Placental epithelial cell (primary cell): Measurements from ENCODE around the gene SLAMF1. TPM values are rescaled to one million over a fixed set of nuclear protein-coding genes. Genes with fewer than 3 reads are reported as not detected.

Experiments
- total RNA-seq: library from RNA; depleted of rRNA; stranded (reverse); fragments of >200 nt; gene quantifications from 2 replicates; pipeline ENCODE4 v1.2.3, GENCODE V29; 2012

SLAMF1 gene
- total RNA-seq: not detected in 2 replicates

DNA sequence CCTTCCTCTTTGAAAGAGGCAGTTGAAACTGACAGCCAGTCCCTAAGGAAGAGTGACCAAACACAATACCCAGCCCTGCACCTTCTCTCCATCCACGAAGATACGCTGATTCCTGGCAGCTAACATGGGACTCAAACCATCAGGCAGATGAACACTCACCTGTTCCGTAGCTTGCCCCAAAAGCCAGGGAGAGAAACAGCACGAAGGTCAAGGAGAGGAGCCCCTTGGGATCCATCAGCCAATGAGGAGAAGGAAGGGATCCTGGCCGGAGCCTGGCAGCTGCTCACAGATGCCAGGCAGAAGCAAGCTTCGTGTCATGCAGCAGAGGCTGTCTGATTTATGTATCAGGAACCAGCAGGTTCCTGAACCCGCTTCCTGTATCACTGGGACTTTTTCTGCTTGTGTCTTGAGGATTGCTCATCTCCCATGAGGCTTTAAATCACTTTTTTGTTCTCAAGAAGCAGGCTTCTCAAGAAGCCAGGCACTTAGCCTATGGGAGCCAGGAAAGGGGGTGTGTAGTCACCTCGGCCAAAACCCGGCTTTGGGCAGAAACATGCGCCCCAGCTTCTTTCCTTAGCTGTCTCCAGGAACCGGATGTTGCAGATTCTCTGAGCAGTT lies at the start of gene SLAMF1:
Gene SLAMF1 (minus strand): TSS at position 334 of the 618 bp plus-strand sequence. CDS start 99 bp downstream, at position 235.

GRCh38 chr1:160579216-160579701 lies 67.6 kb downstream of the SLAMF1 start, which contains the start of gene CD84:
TSS of gene CD84 (minus strand) at chr1:160579496. CDS start at chr1:160579437, 59 bp downstream.

Other genes with a start within 250 kb of the SLAMF1 start
- gene VANGL2, start 246.5 kb downstream of the SLAMF1 start, total RNA-seq: 6.5 and 7.1 TPM in 2 replicates
- not detected in 2 replicates for gene SLAMF6, start 123.8 kb downstream of the SLAMF1 start, total RNA-seq
- gene CD84, start 67.5 kb downstream of the SLAMF1 start, total RNA-seq: 0.39 TPM in 1 of 2 replicates, not detected in the other
- not detected in 2 replicates for gene CD48, start 64.8 kb upstream of the SLAMF1 start, total RNA-seq
- 0.11 TPM in 1 of 2 replicates, not detected in the other for gene SLAMF7, start 92.2 kb upstream of the SLAMF1 start, total RNA-seq
- gene LY9, start 149.1 kb upstream of the SLAMF1 start, total RNA-seq: not detected in 2 replicates
- not detected in 2 replicates for gene CD244, start 215.8 kb upstream of the SLAMF1 start, total RNA-seq
- gene ITLN1, start 238.1 kb upstream of the SLAMF1 start, total RNA-seq: 0.79 TPM in 1 of 2 replicates, not detected in the other